Measurements from ENCODE around the gene PTGIR.

The PTGIR gene

DNA sequence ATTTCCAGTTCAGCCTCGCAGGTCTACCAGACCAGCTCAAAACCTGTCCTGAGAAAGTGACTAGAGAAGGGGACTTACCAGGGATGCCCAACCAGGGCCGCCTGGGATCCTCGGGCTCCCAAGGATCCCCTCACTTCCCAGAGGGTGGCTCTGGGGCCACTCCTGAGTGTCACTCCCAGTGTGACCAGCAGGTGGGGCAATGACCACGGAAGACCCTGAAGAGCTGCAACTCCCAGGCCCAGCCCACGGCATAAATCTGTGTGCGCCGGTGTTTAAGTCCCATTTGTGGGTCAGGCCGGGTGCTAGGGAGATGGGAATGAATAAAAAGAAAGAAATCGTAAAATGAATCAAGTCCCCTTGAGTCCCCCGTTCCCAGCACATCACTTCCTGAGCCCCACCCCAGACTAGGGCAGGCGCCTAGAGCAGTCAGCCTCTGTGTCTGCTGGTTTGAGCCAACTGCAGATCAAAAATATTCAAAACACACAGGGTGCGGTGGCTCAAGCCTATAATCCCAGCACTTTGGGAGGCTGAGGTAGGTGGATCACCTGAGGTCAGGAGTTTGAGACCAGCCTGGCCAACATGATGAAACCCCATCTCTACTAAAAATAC, 10.7 kb downstream of the PTGIR start:
- DNase-seq, result peak; percentile 84

DNA sequence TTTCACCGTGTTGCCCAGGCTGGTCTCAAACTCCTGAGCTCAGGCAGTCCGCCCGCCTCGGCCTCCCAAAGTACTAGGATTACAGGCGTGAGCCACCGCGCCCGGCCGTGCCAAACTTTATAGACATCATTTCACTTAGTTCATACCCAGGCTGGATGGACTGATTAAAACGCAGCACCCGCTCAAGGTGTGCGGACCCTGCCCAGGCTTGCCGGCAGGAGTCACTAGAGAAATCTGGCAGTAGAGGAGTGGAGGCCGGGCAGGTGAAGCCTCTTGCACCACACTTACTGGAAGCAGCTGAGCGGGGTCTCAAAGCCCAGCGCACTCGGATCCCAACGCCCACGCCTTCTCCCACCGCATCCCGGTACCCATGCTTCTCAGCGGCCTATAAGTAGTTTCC, 11.4 kb downstream of the PTGIR start:
- no peak for DNase-seq

DNA sequence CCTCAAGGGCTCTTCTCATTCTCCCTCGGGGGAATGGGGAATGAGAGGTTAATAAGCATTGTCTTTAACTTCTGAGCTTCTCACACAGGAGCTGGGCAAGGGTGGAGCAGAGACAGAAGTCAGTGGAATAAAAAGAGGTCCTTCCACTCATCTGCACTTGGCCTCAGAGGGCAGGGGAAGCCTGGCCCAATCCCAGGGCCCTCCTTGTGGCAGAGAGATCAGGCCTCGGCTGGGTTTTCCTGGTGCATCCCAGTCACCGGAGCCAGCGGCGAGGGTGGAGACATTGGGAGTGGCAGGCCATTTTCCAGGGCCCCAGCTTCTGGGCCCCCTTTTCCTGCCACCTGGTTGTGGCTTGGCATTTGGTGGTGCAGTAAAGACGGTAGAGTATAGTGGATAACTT, 13.1 kb downstream of the PTGIR start:
- DNase-seq, result no peak

DNA sequence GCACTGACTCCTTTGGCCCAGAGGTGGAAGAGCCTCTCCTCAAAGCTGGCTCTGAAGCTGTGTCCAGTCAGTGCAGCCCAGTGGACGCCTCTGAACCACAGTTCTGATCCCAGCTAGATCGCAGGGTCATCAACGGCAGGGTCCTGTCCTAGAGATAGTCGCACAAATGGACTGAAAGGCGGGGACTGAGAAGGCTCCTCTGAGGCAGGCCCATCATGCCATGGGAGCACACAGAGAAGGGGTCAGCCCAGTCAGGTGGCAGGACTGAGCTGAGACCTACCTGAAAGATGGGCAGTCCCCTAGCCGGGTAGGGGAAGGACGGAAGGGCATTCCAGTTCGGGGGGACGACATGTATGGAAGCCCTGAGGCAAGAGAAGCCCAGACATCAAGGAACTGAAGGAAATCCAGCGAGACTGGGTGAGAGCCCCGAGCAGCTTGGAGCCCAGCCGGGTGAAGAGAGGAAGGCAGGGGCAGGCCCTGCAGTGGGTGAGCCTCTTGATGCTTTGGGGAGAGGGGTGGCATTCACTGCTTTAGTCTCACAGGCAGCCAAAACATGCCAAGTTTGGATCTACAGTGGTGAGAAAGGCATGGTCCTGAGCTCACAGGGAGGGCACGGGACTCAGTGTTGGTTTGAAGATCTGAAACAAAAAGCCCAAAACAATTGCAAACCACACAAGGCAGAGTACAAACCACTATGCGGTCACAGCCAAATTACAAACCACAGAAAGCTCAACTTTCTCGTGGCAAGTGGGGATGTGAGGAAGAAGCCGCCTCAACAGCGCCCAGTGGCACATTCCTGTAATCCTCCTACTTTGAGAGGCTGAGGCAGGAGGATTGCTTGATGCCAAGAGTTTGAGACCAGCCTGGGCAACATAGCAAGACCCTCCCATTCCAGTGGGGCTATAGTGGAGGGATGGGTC, 13.8 kb downstream of the PTGIR start:
- no peak for DNase-seq

DNA sequence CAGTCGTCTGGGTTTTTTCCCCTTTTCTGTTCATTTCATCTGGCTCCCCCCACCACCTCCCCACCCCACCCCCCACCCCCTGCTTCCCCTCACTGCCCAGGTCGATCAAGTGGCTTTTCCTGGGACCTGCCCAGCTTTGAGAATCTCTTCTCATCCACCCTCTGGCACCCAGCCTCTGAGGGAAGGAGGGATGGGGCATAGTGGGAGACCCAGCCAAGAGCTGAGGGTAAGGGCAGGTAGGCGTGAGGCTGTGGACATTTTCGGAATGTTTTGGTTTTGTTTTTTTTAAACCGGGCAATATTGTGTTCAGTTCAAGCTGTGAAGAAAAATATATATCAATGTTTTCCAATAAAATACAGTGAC, 14.5 kb downstream of the PTGIR start:
- DNase-seq, result no peak

DNA sequence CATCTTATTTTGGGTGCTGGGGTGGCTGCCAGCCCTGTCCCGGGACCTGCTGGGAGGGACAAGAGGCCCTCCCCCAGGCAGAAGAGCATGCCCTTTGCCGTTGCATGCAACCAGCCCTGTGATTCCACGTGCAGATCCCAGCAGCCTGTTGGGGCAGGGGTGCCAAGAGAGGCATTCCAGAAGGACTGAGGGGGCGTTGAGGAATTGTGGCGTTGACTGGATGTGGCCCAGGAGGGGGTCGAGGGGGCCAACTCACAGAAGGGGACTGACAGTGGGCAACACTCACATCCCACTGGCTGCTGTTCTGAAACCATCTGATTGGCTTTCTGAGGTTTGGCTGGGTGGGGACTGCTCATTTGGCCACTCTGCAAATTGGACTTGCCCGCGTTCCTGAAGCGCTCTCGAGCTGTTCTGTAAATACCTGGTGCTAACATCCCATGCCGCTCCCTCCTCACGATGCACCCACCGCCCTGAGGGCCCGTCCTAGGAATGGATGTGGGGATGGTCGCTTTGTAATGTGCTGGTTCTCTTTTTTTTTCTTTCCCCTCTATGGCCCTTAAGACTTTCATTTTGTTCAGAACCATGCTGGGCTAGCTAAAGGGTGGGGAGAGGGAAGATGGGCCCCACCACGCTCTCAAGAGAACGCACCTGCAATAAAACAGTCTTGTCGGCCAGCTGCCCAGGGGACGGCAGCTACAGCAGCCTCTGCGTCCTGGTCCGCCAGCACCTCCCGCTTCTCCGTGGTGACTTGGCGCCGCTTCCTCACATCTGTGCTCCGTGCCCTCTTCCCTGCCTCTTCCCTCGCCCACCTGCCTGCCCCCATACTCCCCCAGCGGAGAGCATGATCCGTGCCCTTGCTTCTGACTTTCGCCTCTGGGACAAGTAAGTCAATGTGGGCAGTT, 15.1 kb downstream of the PTGIR start:
- no peak for DNase-seq

DNA sequence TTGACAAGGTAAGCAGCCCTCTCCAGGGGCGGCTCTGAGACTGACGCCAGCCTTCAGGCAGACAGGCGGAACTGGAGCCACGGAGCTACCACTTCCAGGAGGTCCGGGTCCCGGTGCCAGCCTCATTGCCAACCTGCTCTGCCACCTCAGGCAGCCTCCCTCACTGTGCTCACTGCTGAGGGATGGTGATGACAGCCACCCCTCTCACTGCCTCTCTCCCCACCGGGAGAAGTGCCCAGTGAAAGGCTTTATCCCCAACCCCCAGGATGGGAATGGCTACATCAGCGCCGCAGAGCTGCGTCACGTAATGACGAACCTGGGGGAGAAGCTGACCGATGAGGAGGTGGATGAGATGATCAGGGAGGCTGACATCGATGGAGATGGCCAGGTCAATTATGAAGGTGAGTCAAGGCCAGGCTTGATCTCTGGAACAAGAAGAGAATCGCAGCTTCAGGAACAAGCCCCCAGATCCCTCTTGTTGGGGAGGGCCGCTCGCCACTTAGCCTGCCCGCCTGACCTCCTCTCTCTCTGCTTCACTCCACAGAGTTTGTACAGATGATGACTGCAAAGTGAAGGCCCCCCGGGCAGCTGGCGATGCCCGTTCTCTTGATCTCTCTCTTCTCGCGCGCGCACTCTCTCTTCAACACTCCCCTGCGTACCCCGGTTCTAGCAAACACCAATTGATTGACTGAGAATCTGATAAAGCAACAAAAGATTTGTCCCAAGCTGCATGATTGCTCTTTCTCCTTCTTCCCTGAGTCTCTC, 16.1 kb downstream of the PTGIR start:
- DNase-seq, result no peak

DNA sequence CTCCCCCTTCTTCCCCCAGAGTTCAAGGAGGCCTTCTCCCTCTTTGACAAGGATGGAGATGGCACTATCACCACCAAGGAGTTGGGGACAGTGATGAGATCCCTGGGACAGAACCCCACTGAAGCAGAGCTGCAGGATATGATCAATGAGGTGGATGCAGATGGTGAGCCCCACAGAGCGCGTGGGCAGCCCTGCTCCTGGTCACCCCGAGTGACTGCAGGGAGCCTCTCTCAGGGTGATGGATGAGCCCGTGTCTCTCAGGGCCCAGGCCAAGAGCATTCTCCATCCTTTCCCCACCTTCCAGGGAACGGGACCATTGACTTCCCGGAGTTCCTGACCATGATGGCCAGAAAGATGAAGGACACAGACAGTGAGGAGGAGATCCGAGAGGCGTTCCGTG, 16.7 kb downstream of the PTGIR start:
- no peak for DNase-seq

DNA sequence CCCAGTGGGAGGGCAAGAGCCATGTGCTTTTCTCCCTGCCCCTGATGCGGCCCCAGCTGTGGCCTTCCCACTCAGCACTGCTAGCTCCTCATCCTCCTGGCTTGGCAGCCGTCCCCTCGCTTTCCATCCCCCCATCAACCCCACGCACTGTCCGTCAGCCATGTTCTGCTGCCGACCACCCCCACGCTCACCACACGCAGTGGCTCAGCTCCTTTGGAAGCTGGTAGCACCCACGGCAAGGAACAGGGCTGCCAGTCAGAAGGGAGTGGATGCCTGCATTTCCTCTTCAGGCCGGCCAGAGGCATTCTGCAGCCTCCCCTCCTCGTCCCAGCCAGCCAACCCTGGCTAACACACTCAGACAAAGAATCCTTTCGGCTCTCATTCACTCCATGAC, 17.4 kb downstream of the PTGIR start:
- DNase-seq, result no peak

DNA sequence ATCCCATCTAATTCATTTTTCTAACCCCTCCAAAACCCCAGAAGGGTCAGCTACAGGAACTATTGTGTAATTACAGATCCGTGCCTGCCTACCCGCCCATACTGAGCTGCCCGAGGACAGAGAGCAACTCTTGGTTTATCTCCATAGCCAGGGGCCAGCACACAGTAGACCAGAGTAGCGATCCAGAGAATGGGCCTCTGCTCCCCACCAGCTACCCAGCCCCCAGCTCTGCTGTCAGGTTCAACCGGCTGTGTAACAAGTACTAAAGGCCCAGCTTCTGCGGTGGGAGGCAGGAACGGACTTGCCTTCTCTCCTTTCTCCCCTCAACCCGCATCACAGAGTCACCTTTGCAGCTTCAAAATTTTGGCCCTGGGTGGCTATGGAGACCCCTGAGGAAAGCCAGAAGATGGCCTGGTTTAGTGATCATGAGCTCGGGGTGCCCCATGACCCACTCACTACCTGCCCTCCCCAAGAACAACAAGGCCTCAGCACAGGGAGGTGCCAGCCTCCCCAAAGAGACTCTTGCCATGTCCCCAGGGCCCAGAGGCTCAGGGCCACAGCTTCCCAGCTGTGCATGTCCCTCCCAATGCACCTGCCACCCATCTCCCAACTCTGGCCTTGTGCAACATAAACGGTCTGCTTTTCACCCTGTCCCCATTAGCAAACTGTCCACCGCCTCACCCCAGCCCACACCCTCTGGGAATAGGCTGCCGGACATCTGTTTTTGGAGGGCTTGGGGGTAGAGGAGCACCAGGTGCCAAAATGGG, 18.0 kb downstream of the PTGIR start:
- DNase-seq, result no peak

DNA sequence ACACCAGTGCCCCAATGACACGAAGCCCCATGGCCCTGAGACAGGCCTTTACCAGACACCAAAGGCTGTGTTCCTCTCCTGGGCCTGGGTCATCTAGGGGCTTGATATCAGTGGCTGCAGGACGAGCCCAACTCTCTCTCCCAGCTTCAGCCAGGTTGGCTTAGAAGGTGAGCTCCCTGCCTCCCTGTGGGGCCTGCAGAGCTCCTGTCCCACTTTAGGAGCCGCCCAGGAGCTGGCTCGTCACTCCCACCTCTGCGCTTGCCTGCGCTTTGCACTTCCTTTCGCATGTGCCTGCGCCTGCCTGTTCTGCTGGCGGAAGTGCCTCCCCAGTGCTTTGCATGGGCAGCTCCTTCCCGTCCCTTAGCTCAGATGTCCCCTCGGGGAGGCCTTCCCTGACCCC, 18.9 kb downstream of the PTGIR start:
- no peak for DNase-seq

DNA sequence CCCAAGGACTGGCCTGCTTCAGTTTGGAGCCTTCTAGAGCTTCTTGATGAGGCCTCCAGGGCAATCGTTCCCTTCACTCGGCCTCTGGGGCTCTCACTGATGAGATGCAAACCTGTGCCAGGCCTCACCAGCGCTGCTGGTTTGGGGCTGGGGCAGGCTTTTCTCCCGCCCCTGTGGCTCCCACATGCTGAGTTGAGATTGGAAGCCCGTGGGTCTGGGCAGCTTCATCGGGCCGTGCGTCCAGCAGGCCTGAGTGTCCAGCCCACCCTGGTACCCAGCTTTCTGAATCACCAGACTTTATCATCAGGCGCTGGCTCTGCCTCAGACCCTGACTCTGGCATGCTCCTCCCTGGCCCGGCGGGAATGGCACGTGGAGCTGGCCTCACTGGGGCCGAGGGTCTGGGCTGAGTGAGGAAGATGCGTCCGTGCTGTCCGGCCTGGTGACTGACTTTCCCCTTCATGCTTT, 19.5 kb downstream of the PTGIR start:
- no peak for DNase-seq

DNA sequence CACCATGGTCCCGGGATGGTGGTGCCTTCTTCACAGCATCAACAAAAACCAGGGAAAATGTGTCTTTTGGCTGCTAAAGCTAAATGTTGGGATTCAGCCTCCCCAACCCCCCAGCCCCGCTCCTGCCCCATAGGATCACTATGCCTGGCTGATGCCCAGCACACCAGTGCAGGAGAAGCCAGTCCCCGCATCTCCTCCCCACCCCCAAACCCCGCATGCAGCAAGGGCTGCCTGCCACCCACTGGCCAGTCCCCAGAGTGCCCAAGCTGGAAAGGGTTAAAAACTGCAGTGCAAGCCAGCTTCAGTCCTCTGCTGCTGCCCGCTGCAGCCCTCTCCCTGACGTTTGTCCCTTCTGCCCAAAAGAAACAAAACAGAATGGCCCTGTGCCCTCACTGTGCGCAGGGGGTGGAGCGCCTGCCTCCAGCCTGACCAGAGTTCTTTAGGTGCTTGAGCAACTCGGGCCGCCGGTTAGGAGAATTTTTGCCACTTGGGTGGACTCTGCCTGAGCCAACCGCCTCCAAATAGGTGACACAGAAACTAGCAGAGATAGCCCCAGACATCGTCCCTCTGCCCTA, 20.0 kb downstream of the PTGIR start:
- DNase-seq, result no peak

DNA sequence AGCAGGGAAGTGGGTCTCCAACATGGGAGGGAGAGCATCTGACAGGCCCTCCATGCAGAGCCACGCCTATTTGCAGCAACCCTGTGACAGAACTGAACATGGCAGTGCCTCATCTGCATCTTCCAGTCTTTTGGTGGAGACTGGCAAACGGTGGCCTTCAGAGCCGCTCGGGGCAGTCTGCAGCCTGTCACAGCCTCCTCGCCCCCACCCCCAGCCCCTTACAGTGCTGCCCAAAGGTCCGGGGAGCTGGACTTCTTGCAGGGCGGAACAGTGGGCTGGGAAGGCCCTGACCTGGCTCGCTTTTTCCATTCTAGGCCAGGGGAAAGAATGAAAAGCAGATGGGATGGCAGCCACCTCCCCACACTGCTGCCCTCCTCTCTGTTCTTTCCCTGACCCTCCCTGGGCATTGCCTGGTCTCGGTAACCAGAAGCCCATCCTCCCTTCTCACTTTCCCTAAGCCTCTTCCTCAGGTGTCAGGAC, 21.1 kb downstream of the PTGIR start:
- no peak for DNase-seq

DNA sequence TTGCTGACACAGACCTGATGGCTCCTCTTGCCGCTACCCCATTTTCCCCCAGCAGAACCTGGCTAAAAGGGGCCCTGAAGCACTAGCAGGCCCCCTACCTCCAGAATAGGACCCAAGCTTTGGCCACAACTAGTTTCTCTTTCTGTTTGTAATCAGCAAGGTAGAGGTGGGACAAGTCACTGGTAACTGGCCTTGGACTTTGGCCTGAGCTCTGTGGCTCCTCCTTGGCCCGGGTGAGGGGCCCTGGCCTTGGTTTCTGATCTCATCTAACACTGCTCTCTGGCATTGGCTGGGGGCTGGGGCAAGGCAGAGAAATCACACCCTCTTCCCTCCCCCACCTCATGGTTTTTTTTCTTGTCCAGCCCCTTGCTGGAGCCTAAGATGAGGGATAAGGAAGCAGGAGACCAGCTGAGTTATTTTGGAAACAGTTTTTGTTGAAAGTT, 21.7 kb downstream of the PTGIR start:
- no peak for DNase-seq

DNA sequence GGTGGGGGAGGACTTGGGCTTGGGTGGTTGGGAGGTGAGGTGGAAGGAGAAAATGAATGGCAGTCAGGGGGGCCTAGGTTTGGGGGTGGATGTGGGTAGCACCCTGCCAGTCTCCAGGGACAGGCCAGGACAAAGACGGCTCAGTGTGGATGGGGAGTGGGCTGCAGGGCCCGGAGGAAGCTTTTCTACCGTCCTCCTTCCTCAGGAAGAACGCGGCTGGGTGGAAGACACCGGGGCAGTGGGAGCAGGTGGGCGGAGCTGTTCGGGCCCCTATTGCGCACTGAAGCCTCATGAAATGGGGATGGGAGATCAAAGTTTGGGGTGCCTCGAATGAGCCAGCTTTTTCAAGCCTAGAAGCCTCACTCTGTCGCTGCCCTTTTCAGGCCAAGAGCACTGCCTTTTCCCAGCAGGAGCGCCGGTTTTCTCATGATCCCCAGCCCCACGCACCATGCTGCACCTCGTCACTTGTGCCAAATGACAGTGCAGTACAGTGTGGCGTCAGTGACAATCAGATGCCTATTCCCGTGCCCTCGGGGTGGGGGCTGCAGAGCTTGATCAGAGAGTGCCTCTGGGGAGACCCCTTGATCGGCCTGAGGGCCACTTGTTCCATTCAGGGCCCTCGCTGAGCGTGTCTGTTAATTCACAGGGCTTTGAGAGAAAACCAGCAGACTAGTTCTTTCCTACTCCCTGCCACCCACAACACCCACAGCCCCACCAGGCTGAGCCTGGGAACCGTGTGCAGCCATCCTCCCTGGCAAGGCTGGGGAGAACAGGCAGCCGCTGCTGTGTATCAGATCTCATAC, 22.3 kb downstream of the PTGIR start:
- peak; percentile 77 for DNase-seq

DNA sequence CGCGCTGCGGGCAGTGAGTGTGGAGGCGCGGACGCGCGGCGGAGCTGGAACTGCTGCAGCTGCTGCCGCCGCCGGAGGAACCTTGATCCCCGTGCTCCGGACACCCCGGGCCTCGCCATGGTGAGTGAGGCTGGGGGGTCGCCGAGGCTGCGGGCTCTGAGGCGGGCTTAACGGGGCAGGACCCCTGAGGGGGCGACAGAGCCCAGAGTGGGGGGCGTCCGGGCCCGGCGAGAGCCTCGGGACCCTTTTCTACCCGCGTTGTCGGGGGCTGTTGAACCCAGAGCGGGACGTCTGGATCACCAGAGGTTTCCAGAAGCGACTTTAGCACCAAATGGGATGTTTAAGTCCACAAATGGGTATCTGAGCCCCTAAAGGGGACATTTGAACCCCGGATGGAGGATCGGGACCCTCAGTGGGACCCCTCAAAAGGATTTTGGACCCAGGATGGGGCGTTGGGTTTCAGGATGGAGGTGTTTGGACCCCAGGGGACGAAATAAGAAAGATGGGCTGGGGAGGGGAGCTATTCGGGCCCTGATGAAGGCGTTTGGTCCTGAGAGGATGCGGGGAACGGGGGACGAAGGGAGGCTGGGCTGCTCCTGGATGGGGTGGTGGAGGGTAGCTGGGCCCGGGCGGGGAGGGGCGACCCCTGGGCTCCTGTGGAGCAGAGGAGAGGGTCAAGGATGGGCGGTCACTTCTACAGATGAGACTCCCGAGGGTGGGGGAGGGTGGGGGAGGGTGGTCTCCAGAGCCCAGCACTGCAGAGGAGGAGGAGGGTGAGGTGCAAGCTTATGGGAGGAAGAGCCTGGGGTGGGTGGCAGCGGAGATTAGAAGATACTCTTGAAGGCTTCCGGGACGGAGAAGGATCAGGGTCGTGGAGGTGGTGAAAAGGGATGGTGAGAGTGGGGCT, 23.3 kb downstream of the PTGIR start, which contains the start of gene CALM3:
CALM3 (plus strand) TSS at position 13 of the 907 bp plus-strand sequence; CDS start at position 118, 105 bp downstream.
- no peak for DNase-seq

DNA sequence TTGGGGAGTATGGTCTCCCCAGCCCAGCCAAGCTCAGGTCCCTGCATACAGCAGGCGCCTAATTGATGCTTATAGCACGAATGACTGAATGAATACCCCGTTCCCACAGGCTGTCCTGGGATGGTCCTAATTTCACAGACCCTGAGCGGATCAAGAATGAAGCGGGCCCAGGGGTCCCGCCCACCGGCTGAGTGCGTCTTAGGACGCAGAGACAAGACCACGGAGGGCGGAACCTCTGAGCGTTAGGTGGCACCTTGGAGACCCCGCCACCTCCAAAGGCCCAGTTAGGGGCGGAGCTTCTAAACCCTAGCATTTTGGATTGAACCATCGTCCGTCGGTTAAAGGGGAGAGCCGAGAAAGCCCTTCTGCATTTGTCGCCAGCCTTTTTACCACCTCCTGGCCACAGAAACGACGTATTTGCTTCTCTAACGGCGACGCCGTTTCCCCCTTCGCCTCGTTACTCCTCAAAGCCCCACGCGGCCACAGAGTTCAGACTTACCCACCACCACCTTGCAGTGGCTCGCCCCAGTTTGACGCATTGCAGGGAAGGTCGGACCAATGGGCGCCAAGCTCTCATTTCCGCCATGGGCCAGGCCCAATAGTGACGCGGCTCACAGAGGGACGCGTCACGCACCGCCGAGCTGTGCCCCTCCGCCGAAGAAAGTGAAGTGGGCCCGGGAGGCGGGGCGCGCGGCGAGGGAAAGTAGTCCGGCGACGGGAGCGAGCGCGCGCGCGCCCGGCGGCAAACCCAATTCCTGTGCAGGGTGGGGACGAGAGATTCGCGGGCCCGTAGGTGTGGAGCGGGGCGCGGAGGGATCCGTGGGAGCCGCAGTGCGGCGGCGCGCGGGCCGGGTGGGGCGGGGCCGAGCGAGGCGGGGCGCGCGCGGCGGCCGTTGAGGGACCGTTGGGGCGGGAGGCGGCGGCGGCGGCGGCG, 24.2 kb downstream of the PTGIR start:
- peak; percentile 97 for DNase-seq
